ENCODE results near the gene PIP4K2C. TPM values are rescaled to one million over a fixed set of nuclear protein-coding genes. Genes with fewer than 3 reads are reported as not detected.
A peak's percentile ranks its signal among the peaks of the same experiment; 100 is the strongest.

Gene PIP4K2C
- total RNA-seq, 1 experiment from 2014 or later, result 37.1 TPM

GRCh38 chr12:57611108-57611826, 20.3 kb downstream of the PIP4K2C start, which contains the start of gene ARHGEF25:
Gene ARHGEF25 (plus strand): TSS chr12:57611435. CDS start chr12:57611895, 460 bp downstream.
- Mint-ChIP-seq H3K27ac (no peak within 1 kb of the TSS; a peak in 1 of 7 replicates), H3K36me3 (ENCODE audit: insufficient read depth in 1 of 3, low read depth in 3 of 3) (peaks cover 16 to 37% (median 31%) of the 10 kb centered on the region in 3 experiments), H3K9me3 (no peaks in the 10 kb centered on the region; a peak in 1 of 5 replicates), H3K4me1 (peaks cover 29 to 33% of the 10 kb centered on the region in 2 experiments), H3K4me3 (peak within 1 kb of the TSS; percentile 76 to 92), H3K27me3 (ENCODE audit: low read depth) (peaks cover 20% of the 10 kb centered on the region)
- Histone ChIP-seq H3K4me2 (ENCODE audit: insufficient read depth, insufficient read length, low read length) (peak within 1 kb of the TSS; percentile 89), H3K23ac (ENCODE audit: insufficient read length, low read depth, low read length) (no peak within 1 kb of the TSS), H2BK12ac (ENCODE audit: insufficient read length, low read depth, low read length) (no peak within 1 kb of the TSS), H3K79me1 (ENCODE audit: insufficient read depth, low read depth, low read length, poor library complexity, severe bottlenecking) (no peaks in the 10 kb centered on the region), H3K23me2 (ENCODE audit: insufficient read length, low read depth, low read length, poor library complexity, severe bottlenecking) (peaks cover 23% of the 10 kb centered on the region), H2AK5ac (ENCODE audit: insufficient read length, low read length) (no peak within 1 kb of the TSS), H2BK20ac (ENCODE audit: low read depth, low read length, poor library complexity, severe bottlenecking) (no peak within 1 kb of the TSS), H3K79me2 (ENCODE audit: insufficient read depth, low read length) (no peaks in the 10 kb centered on the region), H4K20me1 (ENCODE audit: control insufficient read depth, insufficient read depth, insufficient read length) (no peaks in the 10 kb centered on the region), H4K91ac (ENCODE audit: insufficient read length, low read depth, low read length) (no peak within 1 kb of the TSS), H2AFZ (ENCODE audit: low read length) (no peak within 1 kb of the TSS), H2BK120ac (ENCODE audit: low read depth, low read length, poor library complexity, severe bottlenecking) (no peak within 1 kb of the TSS), H3K27me3 (ENCODE audit: insufficient read depth, low read length) (peaks cover 5% of the 10 kb centered on the region; the same call in 1 of the 2 replicates), H2BK15ac (ENCODE audit: low read depth, low read length) (no peak within 1 kb of the TSS), H3K9ac (ENCODE audit: extremely low read depth, insufficient read length, low read length) (no peak within 1 kb of the TSS), H2BK5ac (ENCODE audit: insufficient read length, low read length) (no peak within 1 kb of the TSS), H4K5ac (ENCODE audit: insufficient read length, low read depth, low read length) (no peak within 1 kb of the TSS), H3T11ph (ENCODE audit: low read length) (no peak within 1 kb of the TSS), H3K14ac (ENCODE audit: insufficient read depth, low read length) (no peak within 1 kb of the TSS), H3K9me3 (ENCODE audit: control insufficient read depth, low read depth, low read length) (no peaks in the 10 kb centered on the region), H3K4ac (ENCODE audit: low read depth, low read length) (no peak within 1 kb of the TSS), H3K27ac (ENCODE audit: insufficient read length, low read depth, low read length) (no peak within 1 kb of the TSS), H3K18ac (ENCODE audit: insufficient read length, low read depth, low read length) (no peak within 1 kb of the TSS), H4K8ac (replicated peaks; ENCODE audit: insufficient read length, low read depth, low read length) (no peak within 1 kb of the TSS), H3K4me1 (ENCODE audit: insufficient read depth, low read length) (no peaks in the 10 kb centered on the region), H3K56ac (ENCODE audit: insufficient read length, low read depth, low read length) (no peak within 1 kb of the TSS)
- peak; percentile 81 for DNase-seq
- WGBS (ENCODE audit: extremely low coverage, insufficient read length, low lambda C conversion rate), result no CpG with 5 or more reads among the region's 55 CpGs
- no peak for TF ChIP-seq CTCF (conservative IDR thresholded peaks at IDR 0.05)

Measured in H9 (cell line).